ENCODE measurements around the gene FXYD1.

Gene FXYD1

DNA sequence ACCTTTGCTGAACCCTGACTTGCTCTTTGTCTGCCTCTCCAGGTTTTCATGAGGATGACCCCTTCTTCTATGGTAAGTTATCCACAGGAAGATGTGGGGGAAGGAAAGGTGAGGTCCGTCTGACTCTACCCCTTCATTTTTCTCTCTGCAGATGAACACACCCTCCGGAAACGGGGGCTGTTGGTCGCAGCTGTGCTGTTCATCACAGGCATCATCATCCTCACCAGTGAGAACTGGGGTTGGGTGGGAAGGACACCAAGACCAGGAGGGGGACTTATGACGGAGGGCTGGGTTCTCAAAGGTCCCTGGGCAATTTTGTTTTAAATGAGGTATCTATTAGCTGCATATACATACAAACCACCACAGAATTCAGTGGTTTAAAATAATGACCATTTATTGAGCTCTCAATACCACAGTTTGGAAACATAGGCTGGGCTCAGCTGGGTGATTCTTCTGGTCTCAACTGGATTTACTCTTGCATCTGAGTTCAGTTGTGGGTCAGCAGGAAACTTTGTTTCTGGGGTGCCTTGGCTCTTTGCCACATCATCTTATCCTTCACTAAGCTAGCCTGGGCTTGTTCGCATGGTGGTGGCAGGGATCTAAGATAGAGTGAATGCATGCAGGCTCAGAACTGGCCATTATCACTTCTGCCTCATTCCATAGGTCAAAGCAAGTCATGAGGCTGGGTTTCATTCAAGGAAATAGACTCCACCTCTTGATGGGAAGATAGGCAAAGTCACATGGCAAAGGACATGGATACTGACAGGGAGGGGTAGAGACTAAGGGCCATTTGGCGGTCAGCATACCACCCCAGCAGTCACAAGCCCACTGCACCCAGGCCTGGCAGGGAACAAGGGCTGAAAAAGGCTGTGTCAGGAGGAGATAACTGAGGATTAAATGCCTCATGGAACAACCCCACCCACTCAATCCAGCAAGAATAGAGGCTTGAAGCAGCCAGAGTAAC is 27.8 kb downstream of the FXYD1 start:
- Histone ChIP-seq H2AK5ac (ENCODE audit: low read depth, low read length) (no peak overlapping the region), H3K9me3 (replicated peaks in 1 of 2; ENCODE audit: control insufficient read depth in 2 of 2, insufficient read depth in 1 of 2, low read depth in 1 of 2, low read length in 2 of 2) (peaks cover 4 to 20% of the 10 kb centered on the region in 2 donors), H3K4me2 (ENCODE audit: insufficient read depth, low read length, poor library complexity, severe bottlenecking) (no peak overlapping the region), H2BK5ac (ENCODE audit: low read length) (no peak overlapping the region), H2AFZ (ENCODE audit: low read length) (no peak overlapping the region), H3K4me3 (ENCODE audit: low read length in 2 of 2) (no peak overlapping the region), H3K4me1 (ENCODE audit: control insufficient read depth in 2 of 2, insufficient read depth in 1 of 2, low read depth in 1 of 2, low read length in 2 of 2) (peaks cover 0 to 5% of the 10 kb centered on the region in 2 donors), H3K36me3 (replicated peaks in 1 of 2; ENCODE audit: control insufficient read depth in 2 of 2, insufficient read depth in 2 of 2, low read length in 2 of 2) (peaks cover 0 to 3% of the 10 kb centered on the region in 2 donors), H3K18ac (ENCODE audit: low read length) (no peak overlapping the region), H3K23ac (ENCODE audit: low read depth, low read length, poor library complexity) (no peak overlapping the region), H3K14ac (ENCODE audit: low read length) (no peak overlapping the region), H4K8ac (ENCODE audit: low read depth, low read length) (no peak overlapping the region), H3K9ac (ENCODE audit: low read depth, low read length, poor library complexity) (no peak overlapping the region), H3K27ac (replicated peaks; ENCODE audit: low read length) (no peak overlapping the region), H2BK15ac (ENCODE audit: low read length) (no peak overlapping the region), H3K4ac (ENCODE audit: low read length) (no peak overlapping the region), H3K27me3 (ENCODE audit: control insufficient read depth in 3 of 3, insufficient read depth in 3 of 3, low read depth in 1 of 3, low read length in 3 of 3) (no peaks in the 10 kb centered on the region), H4K91ac (ENCODE audit: low read depth, low read length, poor library complexity) (no peak overlapping the region), H2BK120ac (ENCODE audit: low read depth, low read length) (no peak overlapping the region), H3K79me1 (ENCODE audit: low read depth, low read length) (no peaks in the 10 kb centered on the region), H2BK12ac (ENCODE audit: low read length) (no peak overlapping the region)
- WGBS, 2 donors (ENCODE audit: extremely low coverage in 2 of 2, insufficient read length in 2 of 2, insufficient replicate concordance in 1 of 2): no CpG with 5 or more reads among the region's 7 CpGs
- DNase-seq (ENCODE audit: low spot score): no peak

DNA sequence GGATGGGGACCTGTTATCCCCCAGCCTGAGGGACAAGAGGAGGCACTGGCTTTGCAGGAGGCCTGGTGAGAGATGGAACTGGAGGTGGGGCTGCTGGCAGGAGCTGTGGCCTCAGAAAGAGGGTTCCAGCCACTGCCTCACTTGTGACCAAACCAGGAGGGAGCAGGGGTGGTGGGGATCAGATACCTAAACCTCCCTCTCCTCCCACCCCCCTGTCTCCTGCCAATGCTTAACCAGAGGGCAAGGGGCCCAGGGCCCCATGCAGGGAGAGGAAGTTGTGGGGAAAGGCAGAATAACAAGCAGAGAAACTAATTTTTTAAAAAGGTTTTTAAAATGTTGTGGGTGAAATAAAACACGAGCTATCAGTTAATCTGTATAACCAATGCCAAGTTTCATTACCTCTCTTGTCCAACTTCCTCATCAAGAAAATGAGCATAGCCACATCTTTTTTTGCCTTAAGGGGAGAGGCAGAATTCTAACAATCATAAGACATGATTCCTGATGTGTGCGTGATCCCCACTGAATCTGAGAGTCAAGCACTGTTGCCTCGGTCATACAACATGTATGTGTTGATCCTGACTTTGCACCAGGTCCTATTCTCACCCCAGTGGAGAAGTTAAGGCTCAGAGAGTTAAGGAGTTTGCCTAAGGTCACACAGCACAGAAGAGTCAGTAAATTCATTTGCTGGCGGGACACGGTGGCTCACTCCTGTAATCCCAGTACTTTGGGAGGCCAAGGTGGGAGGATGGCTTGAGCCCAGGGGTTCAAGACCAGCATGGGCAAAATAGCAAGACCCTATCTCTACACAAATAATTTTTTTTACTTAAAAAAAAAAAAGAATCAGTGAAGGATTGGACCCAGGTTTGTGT is 28.9 kb downstream of the FXYD1 start:
- H3K18ac ChIP-seq (ENCODE audit: low read length): no peak overlapping the region
- DNase-seq (ENCODE audit: low spot score): no peak

DNA sequence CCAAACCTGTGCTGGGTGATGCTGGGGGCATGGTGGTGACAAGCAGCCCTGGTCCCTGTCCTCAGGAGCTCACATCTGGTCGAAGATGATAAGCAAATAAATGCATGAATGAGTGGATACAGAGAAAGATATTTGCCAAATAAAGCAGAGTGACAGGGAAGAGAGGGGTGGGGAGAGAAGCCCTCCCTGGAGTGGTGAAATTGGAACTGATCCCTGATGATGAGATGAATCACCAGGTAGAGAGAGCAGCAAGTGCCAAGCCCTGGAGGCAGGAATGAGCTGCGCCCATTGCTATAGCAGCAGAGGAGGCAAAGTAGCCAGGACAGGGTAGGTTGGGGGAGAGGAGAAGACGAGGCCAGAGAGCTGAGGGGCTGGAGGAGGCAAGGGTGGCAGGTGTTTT is 29.6 kb downstream of the FXYD1 start:
- no peak overlapping the region for H3K27ac ChIP-seq (replicated peaks; ENCODE audit: low read length)
- no peak overlapping the region for H2AFZ ChIP-seq (ENCODE audit: low read length)
- no peak overlapping the region for H3K14ac ChIP-seq (ENCODE audit: low read length)
- no peak overlapping the region for H3K9ac ChIP-seq (ENCODE audit: low read depth, low read length, poor library complexity)
- H2BK15ac ChIP-seq (ENCODE audit: low read length): no peak overlapping the region
- no peak overlapping the region for H3K18ac ChIP-seq (ENCODE audit: low read length)
- no peaks in the 10 kb centered on the region for H3K79me1 ChIP-seq (ENCODE audit: low read depth, low read length)
- no peak overlapping the region for H2BK120ac ChIP-seq (ENCODE audit: low read depth, low read length)
- H3K9me3 ChIP-seq (replicated peaks in 1 of 2; ENCODE audit: control insufficient read depth in 2 of 2, insufficient read depth in 1 of 2, low read depth in 1 of 2, low read length in 2 of 2): peaks cover 4 to 25% of the 10 kb centered on the region in 2 donors
- no peak overlapping the region for H3K23ac ChIP-seq (ENCODE audit: low read depth, low read length, poor library complexity)
- no peak overlapping the region for H2BK5ac ChIP-seq (ENCODE audit: low read length)
- no peak overlapping the region for H2AK5ac ChIP-seq (ENCODE audit: low read depth, low read length)
- H2BK12ac ChIP-seq (ENCODE audit: low read length): no peak overlapping the region
- no peaks in the 10 kb centered on the region for H3K27me3 ChIP-seq (ENCODE audit: control insufficient read depth in 3 of 3, insufficient read depth in 3 of 3, low read depth in 1 of 3, low read length in 3 of 3)
- no peak for DNase-seq (ENCODE audit: low spot score)
- H3K4me1 ChIP-seq (ENCODE audit: control insufficient read depth in 2 of 2, insufficient read depth in 1 of 2, low read depth in 1 of 2, low read length in 2 of 2): peaks cover 0 to 5% of the 10 kb centered on the region in 2 donors
- H3K36me3 ChIP-seq (replicated peaks in 1 of 2; ENCODE audit: control insufficient read depth in 2 of 2, insufficient read depth in 2 of 2, low read length in 2 of 2): peaks cover 0 to 3% of the 10 kb centered on the region in 2 donors
- no peak overlapping the region for H3K4me2 ChIP-seq (ENCODE audit: insufficient read depth, low read length, poor library complexity, severe bottlenecking)
- no peak overlapping the region for H3K4me3 ChIP-seq (ENCODE audit: low read length in 2 of 2)
- no peak overlapping the region for H4K91ac ChIP-seq (ENCODE audit: low read depth, low read length, poor library complexity)
- no peak overlapping the region for H4K8ac ChIP-seq (ENCODE audit: low read depth, low read length)
- no CpG with 5 or more reads among the region's 3 CpGs for WGBS, 2 donors (ENCODE audit: extremely low coverage in 2 of 2, insufficient read length in 2 of 2, insufficient replicate concordance in 1 of 2)
- no peak overlapping the region for H3K4ac ChIP-seq (ENCODE audit: low read length)

More for the DNA sequence above, 28.9 kb downstream of the FXYD1 start:
- no peak overlapping the region for H4K8ac ChIP-seq (ENCODE audit: low read depth, low read length)
- peaks cover 4 to 20% of the 10 kb centered on the region in 2 donors for H3K9me3 ChIP-seq (replicated peaks in 1 of 2; ENCODE audit: control insufficient read depth in 2 of 2, insufficient read depth in 1 of 2, low read depth in 1 of 2, low read length in 2 of 2)
- H3K23ac ChIP-seq (ENCODE audit: low read depth, low read length, poor library complexity): no peak overlapping the region
- H3K27me3 ChIP-seq (ENCODE audit: control insufficient read depth in 3 of 3, insufficient read depth in 3 of 3, low read depth in 1 of 3, low read length in 3 of 3): no peaks in the 10 kb centered on the region
- no peak overlapping the region for H2AK5ac ChIP-seq (ENCODE audit: low read depth, low read length)
- no peak overlapping the region for H2AFZ ChIP-seq (ENCODE audit: low read length)
- H3K4me3 ChIP-seq (ENCODE audit: low read length in 2 of 2): no peak overlapping the region
- H3K14ac ChIP-seq (ENCODE audit: low read length): no peak overlapping the region
- H2BK5ac ChIP-seq (ENCODE audit: low read length): no peak overlapping the region
- H3K36me3 ChIP-seq (replicated peaks in 1 of 2; ENCODE audit: control insufficient read depth in 2 of 2, insufficient read depth in 2 of 2, low read length in 2 of 2): peaks cover 0 to 3% of the 10 kb centered on the region in 2 donors
- no peak overlapping the region for H3K27ac ChIP-seq (replicated peaks; ENCODE audit: low read length)
- H2BK120ac ChIP-seq (ENCODE audit: low read depth, low read length): no peak overlapping the region
- no CpG with 5 or more reads among the region's 5 CpGs for WGBS, 2 donors (ENCODE audit: extremely low coverage in 2 of 2, insufficient read length in 2 of 2, insufficient replicate concordance in 1 of 2)
- no peak overlapping the region for H3K4me2 ChIP-seq (ENCODE audit: insufficient read depth, low read length, poor library complexity, severe bottlenecking)
- peaks cover 0 to 5% of the 10 kb centered on the region in 2 donors for H3K4me1 ChIP-seq (ENCODE audit: control insufficient read depth in 2 of 2, insufficient read depth in 1 of 2, low read depth in 1 of 2, low read length in 2 of 2)
- H2BK15ac ChIP-seq (ENCODE audit: low read length): no peak overlapping the region
- H2BK12ac ChIP-seq (ENCODE audit: low read length): no peak overlapping the region
- H4K91ac ChIP-seq (ENCODE audit: low read depth, low read length, poor library complexity): no peak overlapping the region
- no peaks in the 10 kb centered on the region for H3K79me1 ChIP-seq (ENCODE audit: low read depth, low read length)
- H3K9ac ChIP-seq (ENCODE audit: low read depth, low read length, poor library complexity): no peak overlapping the region
- H3K4ac ChIP-seq (ENCODE audit: low read length): no peak overlapping the region

All from neuronal stem cell (in vitro differentiated cells).